ENCODE data around the gene FOXA3. TPM values are rescaled to one million over a fixed set of nuclear protein-coding genes. Genes with fewer than 3 reads are reported as not detected.

The FOXA3 gene
- total RNA-seq, 1 donor from 2014 or later = 0.59 TPM

DNA sequence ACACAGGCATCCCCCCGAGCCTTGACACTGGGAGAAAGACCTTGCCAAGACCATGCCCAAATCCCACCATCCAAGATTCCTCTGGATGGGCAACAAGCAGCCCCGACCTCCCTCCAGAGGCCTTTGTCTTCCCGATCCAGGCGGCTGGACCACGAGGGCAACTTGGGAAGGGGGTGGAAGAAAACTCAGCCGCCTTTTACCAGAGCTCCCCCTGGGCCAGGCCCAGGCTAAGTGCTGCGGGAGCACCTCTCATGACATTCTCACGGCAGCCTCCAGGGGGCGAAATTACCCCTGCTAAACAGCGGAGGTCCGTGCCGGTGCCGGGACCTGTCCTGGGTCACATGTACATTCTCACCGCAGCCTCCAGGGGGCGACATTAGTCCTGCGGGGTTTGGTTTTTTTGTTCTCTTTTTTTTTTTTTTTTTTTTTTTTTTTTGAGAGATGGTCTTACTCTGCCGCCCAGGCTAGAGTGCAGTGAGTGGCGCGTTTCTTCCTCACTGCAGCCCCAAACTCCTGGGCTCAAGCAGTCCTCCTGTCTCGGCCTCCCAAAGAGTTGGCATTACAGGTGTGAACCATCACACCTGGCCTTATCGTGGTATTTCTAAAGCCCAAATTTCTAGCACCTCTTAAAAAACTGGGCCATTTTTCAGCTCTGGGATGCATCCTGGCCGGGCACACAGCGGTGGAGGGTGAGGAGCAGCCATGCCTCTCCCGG lies 47.0 kb upstream of the FOXA3 start:
- Histone ChIP-seq H3K27me3 (ENCODE audit: insufficient read depth, low read length) (no peaks in the 10 kb centered on the region), H4K20me1 (ENCODE audit: insufficient read depth, low read length) (peaks cover 12% of the 10 kb centered on the region), H3K9ac (ENCODE audit: low read length) (no peak overlapping the region), H2AFZ (ENCODE audit: low read depth, low read length) (no peak overlapping the region), H3K79me2 (ENCODE audit: insufficient read depth, low read length) (no peaks in the 10 kb centered on the region), H3K4me1 (ENCODE audit: insufficient read depth, low read length) (peaks cover 8% of the 10 kb centered on the region), H3K36me3 (ENCODE audit: insufficient read depth, low read length) (peaks cover 5% of the 10 kb centered on the region), H3K27ac (ENCODE audit: low read depth, low read length) (no peak overlapping the region), H3K9me3 (ENCODE audit: insufficient read depth, low read depth, low read length) (no peaks in the 10 kb centered on the region), H3K4me2 (ENCODE audit: low read length) (no peak overlapping the region), H3K4me3 (ENCODE audit: insufficient read depth, low read depth, low read length) (no peak overlapping the region)
- Mint-ChIP-seq H3K9me3 (ENCODE audit: unreplicated experiment) (no peaks in the 10 kb centered on the region), H3K4me1 (ENCODE audit: low read depth, unreplicated experiment) (peaks cover 4% of the 10 kb centered on the region), H3K36me3 (ENCODE audit: low read depth, unreplicated experiment) (peaks cover 10% of the 10 kb centered on the region), H3K4me3 (ENCODE audit: unreplicated experiment) (no peak overlapping the region), H3K27ac (ENCODE audit: unreplicated experiment) (peak overlapping the region; percentile 34), H3K27me3 (ENCODE audit: low read depth, unreplicated experiment) (no peaks in the 10 kb centered on the region)
- DNase-seq (ENCODE audit: low read depth) (peak; percentile 71), FAIRE-seq (peak; percentile 73)
- TF ChIP-seq, protein P1, sequence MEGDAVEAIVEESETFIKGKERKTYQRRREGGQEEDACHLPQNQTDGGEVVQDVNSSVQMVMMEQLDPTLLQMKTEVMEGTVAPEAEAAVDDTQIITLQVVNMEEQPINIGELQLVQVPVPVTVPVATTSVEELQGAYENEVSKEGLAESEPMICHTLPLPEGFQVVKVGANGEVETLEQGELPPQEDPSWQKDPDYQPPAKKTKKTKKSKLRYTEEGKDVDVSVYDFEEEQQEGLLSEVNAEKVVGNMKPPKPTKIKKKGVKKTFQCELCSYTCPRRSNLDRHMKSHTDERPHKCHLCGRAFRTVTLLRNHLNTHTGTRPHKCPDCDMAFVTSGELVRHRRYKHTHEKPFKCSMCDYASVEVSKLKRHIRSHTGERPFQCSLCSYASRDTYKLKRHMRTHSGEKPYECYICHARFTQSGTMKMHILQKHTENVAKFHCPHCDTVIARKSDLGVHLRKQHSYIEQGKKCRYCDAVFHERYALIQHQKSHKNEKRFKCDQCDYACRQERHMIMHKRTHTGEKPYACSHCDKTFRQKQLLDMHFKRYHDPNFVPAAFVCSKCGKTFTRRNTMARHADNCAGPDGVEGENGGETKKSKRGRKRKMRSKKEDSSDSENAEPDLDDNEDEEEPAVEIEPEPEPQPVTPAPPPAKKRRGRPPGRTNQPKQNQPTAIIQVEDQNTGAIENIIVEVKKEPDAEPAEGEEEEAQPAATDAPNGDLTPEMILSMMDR (IDR thresholded peaks at IDR 0.05; ENCODE audit: insufficient read depth, low read depth, low read length) = peak; percentile 98
- no peak for TF ChIP-seq EZH2 (IDR thresholded peaks at IDR 0.05; ENCODE audit: insufficient read depth, low read length)

DNA sequence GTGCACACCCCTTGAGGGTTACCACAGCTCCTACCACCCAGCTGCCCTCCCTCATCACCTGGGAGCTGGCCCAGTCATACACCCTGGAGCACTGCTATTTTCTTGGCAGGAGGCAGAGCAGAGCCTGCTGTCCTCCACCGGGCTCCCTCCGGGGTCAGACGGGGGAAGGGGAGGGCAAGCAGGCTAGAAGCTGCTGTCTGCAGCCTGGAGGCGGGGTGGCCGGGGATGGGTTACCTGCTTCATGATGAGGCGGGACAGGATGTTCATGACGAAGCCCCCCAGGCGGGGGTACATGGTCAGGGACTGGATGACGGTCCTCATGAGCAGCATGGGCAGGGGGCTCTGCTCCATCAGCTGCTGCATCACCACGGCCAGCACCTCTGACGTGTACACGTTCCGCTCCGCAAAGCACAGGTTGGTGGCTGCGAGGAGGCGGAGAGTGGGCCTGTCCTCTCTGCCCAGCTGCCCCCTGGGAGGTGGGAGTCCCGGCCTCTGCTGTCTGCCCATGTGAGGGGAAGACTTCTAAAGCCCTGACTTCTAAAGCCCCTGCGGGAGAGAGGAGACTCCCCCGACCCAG lies 46.3 kb upstream of the FOXA3 start:
- Mint-ChIP-seq H3K27me3 (ENCODE audit: low read depth, unreplicated experiment) (no peaks in the 10 kb centered on the region), H3K4me3 (ENCODE audit: unreplicated experiment) (no peak overlapping the region), H3K4me1 (ENCODE audit: low read depth, unreplicated experiment) (peaks cover 4% of the 10 kb centered on the region), H3K27ac (ENCODE audit: unreplicated experiment) (no peak overlapping the region), H3K36me3 (ENCODE audit: low read depth, unreplicated experiment) (peaks cover 8% of the 10 kb centered on the region), H3K9me3 (ENCODE audit: unreplicated experiment) (no peaks in the 10 kb centered on the region)
- Histone ChIP-seq H3K9ac (ENCODE audit: low read length) (no peak overlapping the region), H3K27ac (ENCODE audit: low read depth, low read length) (no peak overlapping the region), H2AFZ (ENCODE audit: low read depth, low read length) (no peak overlapping the region), H3K36me3 (ENCODE audit: insufficient read depth, low read length) (peaks cover 5% of the 10 kb centered on the region), H3K4me2 (ENCODE audit: low read length) (no peak overlapping the region), H4K20me1 (ENCODE audit: insufficient read depth, low read length) (peaks cover 12% of the 10 kb centered on the region), H3K4me3 (ENCODE audit: insufficient read depth, low read depth, low read length) (no peak overlapping the region), H3K9me3 (ENCODE audit: insufficient read depth, low read depth, low read length) (no peaks in the 10 kb centered on the region), H3K79me2 (ENCODE audit: insufficient read depth, low read length) (no peaks in the 10 kb centered on the region), H3K4me1 (ENCODE audit: insufficient read depth, low read length) (peaks cover 8% of the 10 kb centered on the region), H3K27me3 (ENCODE audit: insufficient read depth, low read length) (no peaks in the 10 kb centered on the region)
- no peak for DNase-seq (ENCODE audit: low read depth)
- no peak for FAIRE-seq
- TF ChIP-seq EZH2 (IDR thresholded peaks at IDR 0.05; ENCODE audit: insufficient read depth, low read length) = no peak
- TF ChIP-seq, protein P1 (IDR thresholded peaks at IDR 0.05; ENCODE audit: insufficient read depth, low read depth, low read length) = no peak

DNA sequence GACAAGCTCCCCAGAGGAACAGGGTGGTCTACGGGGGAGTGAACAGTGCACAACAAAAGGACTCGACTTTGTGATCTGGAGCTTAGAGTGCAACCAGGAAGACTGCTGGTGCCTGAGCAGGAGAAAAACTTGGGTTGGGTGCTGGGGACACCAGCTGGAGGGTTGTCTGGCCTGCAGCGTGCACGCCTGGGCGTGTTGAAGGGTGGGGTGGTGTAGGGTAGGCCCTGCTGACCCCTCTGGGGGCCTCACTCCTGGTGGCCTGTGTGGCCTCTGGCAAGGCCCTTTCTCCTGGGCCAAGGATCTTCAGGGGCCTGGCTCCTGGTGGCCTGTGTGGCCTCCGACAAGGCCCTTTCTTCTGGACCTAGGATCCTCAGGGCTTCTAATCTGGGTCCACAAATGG lies 44.4 kb upstream of the FOXA3 start:
- FAIRE-seq (no peak), DNase-seq (ENCODE audit: low read depth) (no peak)

More for the DNA sequence above, 44.4 kb upstream of the FOXA3 start:
- no peak overlapping the region for H3K4me3 Mint-ChIP-seq (ENCODE audit: unreplicated experiment)
- H3K4me1 Mint-ChIP-seq (ENCODE audit: low read depth, unreplicated experiment) = peaks cover 4% of the 10 kb centered on the region
- Histone ChIP-seq H3K27me3 (ENCODE audit: insufficient read depth, low read length) (no peaks in the 10 kb centered on the region), H3K36me3 (ENCODE audit: insufficient read depth, low read length) (peaks cover 13% of the 10 kb centered on the region), H4K20me1 (ENCODE audit: insufficient read depth, low read length) (peaks cover 12% of the 10 kb centered on the region), H2AFZ (ENCODE audit: low read depth, low read length) (no peak overlapping the region), H3K27ac (ENCODE audit: low read depth, low read length) (no peak overlapping the region), H3K9ac (ENCODE audit: low read length) (no peak overlapping the region), H3K4me1 (ENCODE audit: insufficient read depth, low read length) (peaks cover 4% of the 10 kb centered on the region), H3K9me3 (ENCODE audit: insufficient read depth, low read depth, low read length) (no peaks in the 10 kb centered on the region), H3K4me3 (ENCODE audit: insufficient read depth, low read depth, low read length) (no peak overlapping the region), H3K79me2 (ENCODE audit: insufficient read depth, low read length) (no peaks in the 10 kb centered on the region), H3K4me2 (ENCODE audit: low read length) (no peak overlapping the region)
- no peaks in the 10 kb centered on the region for H3K27me3 Mint-ChIP-seq (ENCODE audit: low read depth, unreplicated experiment)
- H3K36me3 Mint-ChIP-seq (ENCODE audit: low read depth, unreplicated experiment) = peaks cover 8% of the 10 kb centered on the region
- TF ChIP-seq EZH2 (IDR thresholded peaks at IDR 0.05; ENCODE audit: insufficient read depth, low read length) = no peak
- TF ChIP-seq, protein P1 (IDR thresholded peaks at IDR 0.05; ENCODE audit: insufficient read depth, low read depth, low read length) = no peak
- H3K9me3 Mint-ChIP-seq (ENCODE audit: unreplicated experiment) = no peaks in the 10 kb centered on the region
- H3K27ac Mint-ChIP-seq (ENCODE audit: unreplicated experiment) = no peak overlapping the region
